Nephron progenitor cell (in vitro differentiated cells): ENCODE results near the gene PAQR5.

Experiments used
- DNase-seq: peaks from one replicate; pipeline ENCODE4 v3.0.0; 2021
- H3K27ac Mint-ChIP-seq: 2 replicates; pipeline ENCODE4 v1.8.0; 2021; ENCODE audit warnings: mild to moderate bottlenecking, moderate library complexity, mixed read lengths
- H3K27me3 Mint-ChIP-seq: 2 replicates; pipeline ENCODE4 v1.8.0; 2021; ENCODE audit warnings: mild to moderate bottlenecking, low read depth, mixed read lengths; ENCODE audit not compliant: poor library complexity
- H3K36me3 Mint-ChIP-seq: 2 replicates; pipeline ENCODE4 v1.8.0; 2021; ENCODE audit warnings: low read depth, mixed read lengths
- H3K4me1 Mint-ChIP-seq: 2 replicates; pipeline ENCODE4 v1.8.0; 2021; ENCODE audit warnings: mixed read lengths
- H3K4me3 Mint-ChIP-seq: 2 replicates; pipeline ENCODE4 v1.8.0; 2021; ENCODE audit warnings: mild to moderate bottlenecking, moderate library complexity, mixed read lengths
- H3K9me3 Mint-ChIP-seq: 2 replicates; pipeline ENCODE4 v1.8.0; 2021; ENCODE audit warnings: mild to moderate bottlenecking, moderate library complexity, mixed read lengths
- CTCF ChIP-seq: fragments of 200-600 bp; sonication (generic); IDR thresholded peaks from 2 replicates; pipeline ENCODE4 v1.5.0; 2021; ENCODE audit warnings: antibody characterized with exemption

Gene PAQR5

GRCh38 chr15:69413822-69414700 is 115.3 kb downstream of the PAQR5 start, which contains the start of gene KIF23:
Gene KIF23 (plus strand): TSS chr15:69414349. CDS start chr15:69414466, 117 bp downstream.
- Mint-ChIP-seq H3K4me3 (peak within 1 kb of the TSS; percentile 96), H3K36me3 (peaks cover 14% of the 10 kb centered on the region), H3K27ac (peak within 1 kb of the TSS; percentile 62), H3K27me3 (peaks cover 4% of the 10 kb centered on the region), H3K4me1 (peaks cover 31% of the 10 kb centered on the region), H3K9me3 (no peaks in the 10 kb centered on the region)
- peak; percentile 89 for DNase-seq
- no peak for TF ChIP-seq CTCF

GRCh38 chr15:69414701-69415167 is 116.0 kb downstream of the PAQR5 start:
- Mint-ChIP-seq H3K9me3 (no peaks in the 10 kb centered on the region), H3K36me3 (peaks cover 21% of the 10 kb centered on the region), H3K27me3 (peaks cover 4% of the 10 kb centered on the region), H3K27ac (no peak overlapping the region), H3K4me1 (peaks cover 28% of the 10 kb centered on the region), H3K4me3 (peak overlapping the region; percentile 96)
- peak; percentile 67 for DNase-seq
- TF ChIP-seq CTCF: no peak

GRCh38 chr15:69415381-69415780 is 116.7 kb downstream of the PAQR5 start:
- H3K27me3 Mint-ChIP-seq: peaks cover 4% of the 10 kb centered on the region
- no peak for TF ChIP-seq CTCF
- DNase-seq: no peak
- peak overlapping the region; percentile 96 for H3K4me3 Mint-ChIP-seq
- H3K27ac Mint-ChIP-seq: no peak overlapping the region
- peaks cover 22% of the 10 kb centered on the region for H3K36me3 Mint-ChIP-seq
- H3K4me1 Mint-ChIP-seq: peaks cover 28% of the 10 kb centered on the region
- H3K9me3 Mint-ChIP-seq: no peaks in the 10 kb centered on the region

GRCh38 chr15:69417581-69417980 is 118.9 kb downstream of the PAQR5 start:
- TF ChIP-seq CTCF: no peak
- H3K9me3 Mint-ChIP-seq: no peaks in the 10 kb centered on the region
- H3K4me3 Mint-ChIP-seq: no peak overlapping the region
- no peak overlapping the region for H3K27ac Mint-ChIP-seq
- peaks cover 33% of the 10 kb centered on the region for H3K36me3 Mint-ChIP-seq
- H3K4me1 Mint-ChIP-seq: peaks cover 28% of the 10 kb centered on the region
- DNase-seq: no peak
- H3K27me3 Mint-ChIP-seq: peaks cover 4% of the 10 kb centered on the region

- no peak for DNase-seq
- no peaks in the 10 kb centered on the region for H3K27me3 Mint-ChIP-seq
- H3K4me3 Mint-ChIP-seq: no peak overlapping the region
- no peak for TF ChIP-seq CTCF
- no peaks in the 10 kb centered on the region for H3K9me3 Mint-ChIP-seq
- no peak overlapping the region for H3K27ac Mint-ChIP-seq
- H3K36me3 Mint-ChIP-seq: peaks cover 58% of the 10 kb centered on the region
- no peaks in the 10 kb centered on the region for H3K4me1 Mint-ChIP-seq
Measured at GRCh38 chr15:69421498-69421897, 122.8 kb downstream of the PAQR5 start.
